Left ventricle myocardium inferior (tissue), 1 donor: ENCODE measurements around the gene ZSWIM7. TPM values are rescaled to one million over a fixed set of nuclear protein-coding genes. Genes with fewer than 3 reads are reported as not detected.

Source experiments
- DNase-seq: peaks from one replicate; pipeline ENCODE4 v3.0.0-alpha.2; 2020
- H3K27ac ChIP-seq: fragments of 200-600 bp; replicated peaks from 2 replicates; pipeline ENCODE4 v1.8.0; 2021
- H3K27me3 ChIP-seq: fragments of 200-600 bp; 2 replicates; pipeline ENCODE4 v1.8.0; 2021; ENCODE audit warnings: low read depth
- H3K36me3 ChIP-seq: fragments of 200-600 bp; 2 replicates; pipeline ENCODE4 v1.8.0; 2021
- H3K4me1 ChIP-seq: fragments of 200-600 bp; 2 replicates; pipeline ENCODE4 v1.8.0; 2021
- H3K4me3 ChIP-seq: fragments of 200-600 bp; 2 replicates; pipeline ENCODE4 v1.8.0; 2021; ENCODE audit warnings: mild to moderate bottlenecking, moderate library complexity
- H3K9me3 ChIP-seq: fragments of 200-600 bp; replicated peaks from 2 replicates; pipeline ENCODE4 v1.8.0; 2021
- intact Hi-C: fragments of 100-400 bp; cut with micrococcal nuclease; formaldehyde crosslinking; loops from one replicate; pipeline ENCODE4 v1.11.0; 2022
- long read RNA-seq: library from polyadenylated mRNA; unstranded; transcript quantifications from one replicate; pipeline ENCODE4 v2.0.0, GENCODE V29; 2021
- total RNA-seq: library from RNA; stranded (reverse); fragmentation: NEBNext Ultra II Directional; extraction: Animal tissue kit (Norgen Biotek cat#: 25700); gene quantifications from one replicate; pipeline ENCODE4 v1.2.1, GENCODE V29; 2021
- TF ChIP-seq, protein P1 (sequence below): fragments of 200-600 bp; IDR thresholded peaks from 2 replicates; pipeline ENCODE4 v1.8.0; 2021; ENCODE audit warnings: antibody characterized with exemption, mild to moderate bottlenecking, borderline replicate concordance
- donor health status: DM: no; HTN: yes; CAD: no; lungs with severe emphysema.

ZSWIM7 gene, protein sequence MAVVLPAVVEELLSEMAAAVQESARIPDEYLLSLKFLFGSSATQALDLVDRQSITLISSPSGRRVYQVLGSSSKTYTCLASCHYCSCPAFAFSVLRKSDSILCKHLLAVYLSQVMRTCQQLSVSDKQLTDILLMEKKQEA
- 17.2 TPM for total RNA-seq
- long read RNA-seq, partial matches to known transcripts, result 1 of 15 reads
- long read RNA-seq, other reads (novel, unspliced or antisense), result 5 of 15 reads

DNA sequence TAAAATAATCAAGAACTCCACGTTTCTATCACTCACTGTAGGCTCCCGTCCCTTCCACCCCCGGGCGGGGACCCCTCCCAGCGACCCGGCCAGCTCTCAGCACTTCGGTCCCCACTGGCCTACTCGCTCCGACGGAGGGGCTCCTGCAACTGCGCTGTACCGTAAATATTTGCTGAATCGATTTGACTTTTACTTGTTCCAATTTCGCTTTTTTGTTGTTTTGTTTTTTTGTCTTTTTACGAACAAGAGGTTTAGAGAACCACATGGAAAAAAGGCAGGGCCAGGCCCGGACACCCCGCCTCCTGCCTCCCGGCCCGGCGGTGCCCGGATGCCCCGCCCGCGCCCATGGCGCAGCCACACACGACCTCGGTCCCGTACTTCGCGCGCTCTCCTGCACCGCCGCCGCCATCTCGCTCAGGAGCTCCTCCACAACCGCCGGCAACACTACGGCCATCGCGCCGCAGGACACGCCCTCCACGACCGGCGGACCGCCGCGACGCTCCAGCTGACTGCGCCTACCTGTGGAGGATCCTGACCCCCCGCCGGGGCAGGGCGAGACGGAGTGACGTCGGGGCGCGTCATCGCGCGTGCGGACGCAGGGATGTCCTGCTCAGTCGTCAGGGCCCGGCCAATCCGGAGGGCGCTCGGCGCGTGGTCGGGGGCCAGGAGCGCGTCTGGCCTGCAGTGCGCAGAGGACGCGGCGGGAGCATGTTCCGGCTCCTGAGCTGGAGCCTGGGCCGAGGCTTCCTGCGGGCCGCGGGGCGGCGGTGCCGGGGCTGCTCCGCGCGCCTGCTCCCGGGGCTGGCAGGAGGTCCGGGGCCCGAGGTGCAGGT, at the start of gene ZSWIM7, which contains the start of gene TTC19:
Gene ZSWIM7 (minus strand): TSS at position 564 of the 833 bp plus-strand sequence. CDS start 110 bp downstream, at position 454.
Gene TTC19 (plus strand): TSS at position 684 of the 833 bp plus-strand sequence. CDS start 25 bp downstream, at position 709.
- Histone ChIP-seq H3K27me3 (no peaks in the 10 kb centered on the region), H3K36me3 (peaks cover 40% of the 10 kb centered on the region), H3K9me3 (peaks cover 4% of the 10 kb centered on the region), H3K4me3 (peak within 1 kb of the TSS; percentile 84), H3K4me1 (peaks cover 64% of the 10 kb centered on the region), H3K27ac (peak within 1 kb of the TSS; percentile 95)
- DNase-seq, result peak; percentile 97
- intact Hi-C loops, result loop anchor here (5.0 kb wide), 1 partner anchor 172 kb away; no protein-coding TSS in a partner anchor
- TF ChIP-seq, protein P1, sequence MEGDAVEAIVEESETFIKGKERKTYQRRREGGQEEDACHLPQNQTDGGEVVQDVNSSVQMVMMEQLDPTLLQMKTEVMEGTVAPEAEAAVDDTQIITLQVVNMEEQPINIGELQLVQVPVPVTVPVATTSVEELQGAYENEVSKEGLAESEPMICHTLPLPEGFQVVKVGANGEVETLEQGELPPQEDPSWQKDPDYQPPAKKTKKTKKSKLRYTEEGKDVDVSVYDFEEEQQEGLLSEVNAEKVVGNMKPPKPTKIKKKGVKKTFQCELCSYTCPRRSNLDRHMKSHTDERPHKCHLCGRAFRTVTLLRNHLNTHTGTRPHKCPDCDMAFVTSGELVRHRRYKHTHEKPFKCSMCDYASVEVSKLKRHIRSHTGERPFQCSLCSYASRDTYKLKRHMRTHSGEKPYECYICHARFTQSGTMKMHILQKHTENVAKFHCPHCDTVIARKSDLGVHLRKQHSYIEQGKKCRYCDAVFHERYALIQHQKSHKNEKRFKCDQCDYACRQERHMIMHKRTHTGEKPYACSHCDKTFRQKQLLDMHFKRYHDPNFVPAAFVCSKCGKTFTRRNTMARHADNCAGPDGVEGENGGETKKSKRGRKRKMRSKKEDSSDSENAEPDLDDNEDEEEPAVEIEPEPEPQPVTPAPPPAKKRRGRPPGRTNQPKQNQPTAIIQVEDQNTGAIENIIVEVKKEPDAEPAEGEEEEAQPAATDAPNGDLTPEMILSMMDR, result peak; percentile 22

DNA sequence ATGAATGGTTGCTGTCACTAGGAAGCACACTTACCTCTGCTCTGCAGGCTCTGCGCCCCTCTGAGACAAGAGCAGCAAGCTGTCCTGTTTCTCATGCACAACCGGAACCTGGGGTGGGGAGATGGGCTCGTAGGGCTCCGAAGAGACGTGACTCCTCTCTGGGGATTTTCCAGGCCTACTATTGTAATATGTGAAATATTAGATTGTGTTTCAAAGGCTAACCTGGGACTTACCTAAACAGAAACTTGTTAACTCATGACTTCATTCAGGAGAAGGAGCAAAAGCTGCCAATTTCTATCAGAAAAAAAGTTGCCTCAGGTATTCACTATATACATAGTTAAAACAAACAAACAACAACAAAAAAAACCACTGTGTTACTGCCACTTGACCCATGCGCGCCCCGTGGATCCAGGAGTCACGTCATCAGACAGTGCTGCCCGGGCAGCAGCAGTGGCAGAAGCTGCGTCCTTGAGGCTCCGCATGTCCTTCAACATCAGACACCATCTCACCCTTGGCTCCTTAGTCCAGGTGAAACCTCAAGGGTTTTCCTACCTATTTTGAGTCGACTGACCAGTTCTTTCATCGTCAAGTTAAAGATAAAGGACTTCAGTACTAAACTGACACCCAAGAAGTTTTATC, 49.4 kb upstream of the ZSWIM7 start:
- no peak overlapping the region for H3K27ac ChIP-seq
- no peaks in the 10 kb centered on the region for H3K27me3 ChIP-seq
- peaks cover 14% of the 10 kb centered on the region for H3K4me1 ChIP-seq
- TF ChIP-seq, protein P1, result no peak
- no peak for DNase-seq
- H3K4me3 ChIP-seq, result no peak overlapping the region
- peaks cover 12% of the 10 kb centered on the region for H3K9me3 ChIP-seq
- intact Hi-C loops, result no loop called here
- peaks cover 68% of the 10 kb centered on the region for H3K36me3 ChIP-seq

DNA sequence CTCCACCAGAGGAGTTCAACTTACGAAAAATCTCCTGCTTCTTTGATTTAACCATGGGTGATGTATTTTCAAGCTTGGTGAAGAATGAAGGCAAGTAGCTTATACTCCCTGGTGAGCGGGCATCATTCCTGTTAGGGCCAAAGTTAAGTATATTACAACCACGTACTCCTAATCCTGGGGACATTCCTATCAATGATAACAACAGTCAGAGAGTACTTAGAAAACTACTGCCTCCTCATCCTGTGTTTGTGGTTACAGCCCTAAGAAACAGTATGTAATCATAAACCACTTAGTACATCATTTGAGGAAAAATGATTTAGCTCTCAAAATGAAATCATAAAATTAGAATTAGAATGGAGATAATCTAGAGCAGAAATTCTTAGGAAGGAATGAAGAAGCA, 47.5 kb upstream of the ZSWIM7 start:
- Histone ChIP-seq H3K4me1 (peaks cover 4% of the 10 kb centered on the region), H3K27ac (no peak overlapping the region), H3K4me3 (no peak overlapping the region), H3K9me3 (no peaks in the 10 kb centered on the region), H3K27me3 (no peaks in the 10 kb centered on the region), H3K36me3 (peaks cover 76% of the 10 kb centered on the region)
- DNase-seq, result no peak
- intact Hi-C loops, result no loop called here
- TF ChIP-seq, protein P1, result no peak

DNA sequence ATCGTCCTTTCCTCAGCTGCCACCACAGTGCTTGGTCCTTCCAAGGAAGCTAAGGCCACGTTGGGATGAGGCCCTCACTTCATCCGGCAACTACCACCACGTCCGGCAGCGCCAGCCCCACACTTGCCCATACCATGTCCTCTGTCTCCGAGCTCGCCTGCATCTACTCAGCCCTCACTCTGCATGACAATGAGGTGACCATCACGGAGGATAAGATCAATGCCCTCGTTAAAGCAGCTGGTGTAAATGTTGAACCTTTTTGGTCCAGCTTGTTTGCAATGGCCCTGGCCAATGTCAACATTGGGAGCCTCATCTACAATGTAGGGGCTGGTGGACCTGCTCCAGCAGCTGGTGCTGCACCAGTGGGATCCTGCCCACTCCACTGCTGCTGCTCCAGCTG, 45.0 kb upstream of the ZSWIM7 start:
- no peak overlapping the region for H3K27ac ChIP-seq
- H3K36me3 ChIP-seq, result peaks cover 83% of the 10 kb centered on the region
- H3K27me3 ChIP-seq, result no peaks in the 10 kb centered on the region
- H3K4me3 ChIP-seq, result no peak overlapping the region
- TF ChIP-seq, protein P1, result no peak
- intact Hi-C loops, result no loop called here
- no peak for DNase-seq
- H3K9me3 ChIP-seq, result no peaks in the 10 kb centered on the region
- H3K4me1 ChIP-seq, result no peaks in the 10 kb centered on the region

DNA sequence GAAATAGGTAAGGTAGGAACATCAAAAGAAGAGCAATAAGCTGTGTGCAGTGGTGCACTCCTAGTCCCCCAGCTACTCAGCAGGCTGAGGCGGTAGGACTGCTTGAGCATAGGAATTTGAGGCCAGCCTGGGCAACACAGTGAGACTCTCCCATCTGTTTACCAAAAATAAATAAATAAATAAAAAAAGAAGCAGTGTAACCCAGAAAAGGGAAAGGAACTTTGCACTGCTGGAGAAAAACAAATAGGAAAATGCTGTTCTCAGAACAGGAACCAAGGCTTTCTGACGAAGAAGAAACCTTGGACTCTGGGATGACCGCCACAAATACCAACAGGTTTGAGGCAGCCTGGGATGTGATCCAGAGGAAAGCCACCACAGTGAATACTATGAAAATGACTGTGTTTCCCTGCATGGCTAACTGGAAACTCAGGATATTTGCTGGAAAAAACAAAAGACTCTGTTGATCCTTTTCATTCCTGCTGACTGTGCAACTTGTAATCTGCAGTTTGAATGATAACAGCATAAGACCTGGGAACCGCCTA, 41.3 kb upstream of the ZSWIM7 start:
- H3K36me3 ChIP-seq, result peaks cover 86% of the 10 kb centered on the region

More for the DNA sequence above, 41.3 kb upstream of the ZSWIM7 start:
- Histone ChIP-seq H3K27ac (no peak overlapping the region), H3K4me1 (no peaks in the 10 kb centered on the region), H3K9me3 (no peaks in the 10 kb centered on the region), H3K4me3 (no peak overlapping the region), H3K27me3 (no peaks in the 10 kb centered on the region)
- intact Hi-C loops, result no loop called here
- DNase-seq, result no peak
- TF ChIP-seq, protein P1, result no peak
